ENCODE results near the gene YOD1. TPM values are rescaled to one million over a fixed set of nuclear protein-coding genes. Genes with fewer than 3 reads are reported as not detected.

Gene YOD1
- total and polyA plus RNA-seq, 4 donors: 3.4 to 34.4 (median 5.4) TPM

- no peaks in the 10 kb centered on the region for H3K36me3 ChIP-seq (ENCODE audit: control insufficient read depth in 4 of 4, insufficient read depth in 4 of 4, low read length in 4 of 4)
- no peak overlapping the region for H3K4me3 ChIP-seq
- no peak overlapping the region for H3K27ac ChIP-seq (ENCODE audit: low read depth in 1 of 2, low read length in 1 of 2)
- ATAC-seq (ENCODE audit: insufficient read depth, low FRiP score) (no peak), DNase-seq (no peak)
- H3K4me1 ChIP-seq (ENCODE audit: control insufficient read depth in 5 of 5, insufficient read depth in 5 of 5, low read length in 5 of 5): peaks cover 0 to 3% (median 0%) of the 10 kb centered on the region in 5 donors
- WGBS, 2 donors: 89 to 91% methylated on average over 3 of the region's 3 CpGs
- peaks cover 0 to 2% (median 0%) of the 10 kb centered on the region in 4 donors for H3K9me3 ChIP-seq (ENCODE audit: control insufficient read depth in 4 of 4, insufficient read depth in 3 of 4, low read length in 3 of 4)
- H3K27me3 ChIP-seq (ENCODE audit: control insufficient read depth in 3 of 3, insufficient read depth in 3 of 3, low read length in 2 of 3): no peaks in the 10 kb centered on the region
- TF ChIP-seq, protein P1, sequence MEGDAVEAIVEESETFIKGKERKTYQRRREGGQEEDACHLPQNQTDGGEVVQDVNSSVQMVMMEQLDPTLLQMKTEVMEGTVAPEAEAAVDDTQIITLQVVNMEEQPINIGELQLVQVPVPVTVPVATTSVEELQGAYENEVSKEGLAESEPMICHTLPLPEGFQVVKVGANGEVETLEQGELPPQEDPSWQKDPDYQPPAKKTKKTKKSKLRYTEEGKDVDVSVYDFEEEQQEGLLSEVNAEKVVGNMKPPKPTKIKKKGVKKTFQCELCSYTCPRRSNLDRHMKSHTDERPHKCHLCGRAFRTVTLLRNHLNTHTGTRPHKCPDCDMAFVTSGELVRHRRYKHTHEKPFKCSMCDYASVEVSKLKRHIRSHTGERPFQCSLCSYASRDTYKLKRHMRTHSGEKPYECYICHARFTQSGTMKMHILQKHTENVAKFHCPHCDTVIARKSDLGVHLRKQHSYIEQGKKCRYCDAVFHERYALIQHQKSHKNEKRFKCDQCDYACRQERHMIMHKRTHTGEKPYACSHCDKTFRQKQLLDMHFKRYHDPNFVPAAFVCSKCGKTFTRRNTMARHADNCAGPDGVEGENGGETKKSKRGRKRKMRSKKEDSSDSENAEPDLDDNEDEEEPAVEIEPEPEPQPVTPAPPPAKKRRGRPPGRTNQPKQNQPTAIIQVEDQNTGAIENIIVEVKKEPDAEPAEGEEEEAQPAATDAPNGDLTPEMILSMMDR (IDR thresholded peaks at IDR 0.05; ENCODE audit: control extremely low read depth, extremely low read depth): no peak
- H3K9ac ChIP-seq (ENCODE audit: insufficient read depth in 1 of 2, low read length in 2 of 2): no peak overlapping the region
These were observed 35.2 kb downstream of the YOD1 start for GRCh38 chr1:207015791-207016190.

DNA sequence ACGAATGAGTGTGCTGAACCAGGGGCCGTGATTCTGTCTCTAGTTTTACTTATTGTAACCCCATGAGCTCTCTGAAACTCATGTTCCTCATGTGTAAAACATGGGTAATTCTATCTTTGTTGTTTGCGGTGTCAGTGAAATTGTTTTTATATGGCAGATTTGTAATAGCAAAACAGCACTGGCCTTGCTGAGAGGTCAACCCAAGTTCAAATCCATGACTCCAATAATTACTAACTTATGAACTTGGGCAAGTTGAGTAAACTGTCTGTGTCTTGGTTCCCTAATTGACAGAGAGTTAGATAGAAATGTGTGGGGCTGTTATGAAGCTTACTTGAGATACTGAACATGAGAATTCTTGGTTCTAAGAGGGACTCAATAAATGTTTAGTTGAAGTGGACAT, 36.3 kb downstream of the YOD1 start:
- Histone ChIP-seq H3K9me3 (ENCODE audit: control insufficient read depth in 4 of 4, insufficient read depth in 3 of 4, low read length in 3 of 4) (peaks cover 0 to 2% (median 0%) of the 10 kb centered on the region in 4 donors), H3K27ac (ENCODE audit: low read depth in 1 of 2, low read length in 1 of 2) (no peak overlapping the region), H3K27me3 (ENCODE audit: control insufficient read depth in 3 of 3, insufficient read depth in 3 of 3, low read length in 2 of 3) (no peaks in the 10 kb centered on the region), H3K9ac (ENCODE audit: insufficient read depth in 1 of 2, low read length in 2 of 2) (no peak overlapping the region), H3K4me1 (ENCODE audit: control insufficient read depth in 5 of 5, insufficient read depth in 5 of 5, low read length in 5 of 5) (no peaks in the 10 kb centered on the region), H3K36me3 (ENCODE audit: control insufficient read depth in 4 of 4, insufficient read depth in 4 of 4, low read length in 4 of 4) (no peaks in the 10 kb centered on the region), H3K4me3 (no peak overlapping the region)
- 85 to 92% methylated on average over 3 of the region's 3 CpGs for WGBS, 2 donors
- no peak for ATAC-seq (ENCODE audit: insufficient read depth, low FRiP score)
- no peak for DNase-seq
- TF ChIP-seq, protein P1 (IDR thresholded peaks at IDR 0.05; ENCODE audit: control extremely low read depth, extremely low read depth): no peak

DNA sequence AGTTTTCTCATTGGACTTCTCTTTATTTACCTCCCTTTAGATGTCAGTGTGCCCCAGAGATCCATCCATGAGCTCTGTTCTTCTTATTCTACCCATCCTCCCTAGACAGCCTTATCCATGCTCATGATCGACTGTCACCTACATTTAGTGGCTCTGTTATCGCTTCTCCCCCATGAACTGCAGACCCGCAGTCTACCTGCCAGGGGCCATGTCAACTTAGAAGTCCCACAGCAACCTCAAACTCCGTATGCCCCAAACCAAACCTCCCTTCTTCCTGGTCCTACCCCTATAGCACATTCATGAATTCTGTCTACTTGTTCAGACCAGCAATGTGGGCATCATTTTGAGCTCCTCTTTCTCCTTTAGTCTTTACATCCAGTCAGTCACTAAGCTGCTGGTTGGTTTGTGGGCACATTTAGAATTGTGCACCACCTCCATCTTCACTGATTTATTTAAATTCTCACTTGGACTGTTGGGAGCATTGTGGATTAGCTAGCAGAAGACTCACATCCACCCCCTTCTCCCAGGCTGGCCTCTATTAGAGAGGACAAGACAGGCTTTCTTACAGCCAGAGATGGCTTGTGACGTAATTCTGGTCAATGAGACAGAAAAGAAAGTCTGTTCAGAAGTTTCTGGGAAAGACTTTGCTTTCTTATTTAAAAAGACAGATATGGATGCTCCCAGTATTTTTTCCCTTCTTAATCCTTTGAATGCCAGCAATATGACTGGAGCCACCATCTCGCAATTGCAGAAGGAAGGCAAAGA, 37.5 kb downstream of the YOD1 start:
- H3K27ac ChIP-seq (ENCODE audit: low read depth in 1 of 2, low read length in 1 of 2): no peak overlapping the region
- H3K9me3 ChIP-seq (ENCODE audit: control insufficient read depth in 4 of 4, insufficient read depth in 3 of 4, low read length in 3 of 4): peaks cover 0 to 2% (median 0%) of the 10 kb centered on the region in 4 donors
- no peaks in the 10 kb centered on the region for H3K36me3 ChIP-seq (ENCODE audit: control insufficient read depth in 4 of 4, insufficient read depth in 4 of 4, low read length in 4 of 4)
- H3K4me1 ChIP-seq (ENCODE audit: control insufficient read depth in 5 of 5, insufficient read depth in 5 of 5, low read length in 5 of 5): peaks cover 0 to 6% (median 0%) of the 10 kb centered on the region in 5 donors
- no peaks in the 10 kb centered on the region for H3K27me3 ChIP-seq (ENCODE audit: control insufficient read depth in 3 of 3, insufficient read depth in 3 of 3, low read length in 2 of 3)
- no peak overlapping the region for H3K9ac ChIP-seq (ENCODE audit: insufficient read depth in 1 of 2, low read length in 2 of 2)
- DNase-seq: no peak
- no peak overlapping the region for H3K4me3 ChIP-seq
- ATAC-seq (ENCODE audit: insufficient read depth, low FRiP score): no peak
- TF ChIP-seq, protein P1 (IDR thresholded peaks at IDR 0.05; ENCODE audit: control extremely low read depth, extremely low read depth): no peak
- WGBS, 2 donors: 70 to 73% methylated on average over 6 of the region's 6 CpGs

Measured in lung (tissue), 12 donors.